ENCODE results near the gene KIAA1217. TPM values are rescaled to one million over a fixed set of nuclear protein-coding genes. Genes with fewer than 3 reads are reported as not detected.

The KIAA1217 gene
- total RNA-seq, 1 experiment from 2014 or later, result 18.6 TPM

DNA sequence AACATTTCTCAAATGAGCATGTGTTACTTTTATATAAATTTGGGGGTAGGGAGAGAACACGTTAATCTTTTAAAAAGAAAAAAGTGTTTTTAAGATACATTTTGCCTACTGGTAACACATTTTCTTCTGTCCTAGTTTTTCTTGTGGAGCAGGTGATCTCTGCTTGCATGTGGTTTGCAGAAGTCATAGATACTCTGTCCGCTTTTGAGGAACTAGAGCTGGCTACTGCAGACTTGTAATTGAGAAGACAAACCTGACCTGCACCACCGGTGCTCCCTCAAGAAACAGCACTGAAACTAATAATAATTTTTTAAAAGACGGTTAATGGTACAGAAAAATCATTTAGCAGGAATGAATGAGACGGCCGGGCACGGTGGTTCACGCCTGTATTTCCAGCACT, 243.1 kb downstream of the KIAA1217 start:
- Histone ChIP-seq H2BK15ac (ENCODE audit: low read depth, low read length) (no peak overlapping the region), H2BK120ac (ENCODE audit: low read depth, low read length, poor library complexity, severe bottlenecking) (no peak overlapping the region), H4K8ac (replicated peaks; ENCODE audit: insufficient read length, low read depth, low read length) (no peak overlapping the region), H3K14ac (ENCODE audit: insufficient read depth, low read length) (no peak overlapping the region), H3K27me3 (ENCODE audit: insufficient read depth, low read length) (no peaks in the 10 kb centered on the region), H3T11ph (ENCODE audit: low read length) (no peak overlapping the region), H3K23me2 (ENCODE audit: insufficient read length, low read depth, low read length, poor library complexity, severe bottlenecking) (no peaks in the 10 kb centered on the region), H3K79me2 (ENCODE audit: insufficient read depth, low read length) (no peaks in the 10 kb centered on the region), H4K5ac (ENCODE audit: insufficient read length, low read depth, low read length) (no peak overlapping the region), H3K18ac (ENCODE audit: insufficient read length, low read depth, low read length) (no peak overlapping the region), H3K27ac (ENCODE audit: insufficient read length, low read depth, low read length) (no peak overlapping the region), H3K9me3 (ENCODE audit: control insufficient read depth, low read depth, low read length) (no peaks in the 10 kb centered on the region), H3K4ac (ENCODE audit: low read depth, low read length) (no peak overlapping the region), H2AFZ (ENCODE audit: low read length) (no peak overlapping the region), H2AK5ac (ENCODE audit: insufficient read length, low read length) (no peak overlapping the region), H3K23ac (ENCODE audit: insufficient read length, low read depth, low read length) (no peak overlapping the region), H2BK12ac (ENCODE audit: insufficient read length, low read depth, low read length) (no peak overlapping the region), H2BK20ac (ENCODE audit: low read depth, low read length, poor library complexity, severe bottlenecking) (no peak overlapping the region), H3K79me1 (ENCODE audit: insufficient read depth, low read depth, low read length, poor library complexity, severe bottlenecking) (no peaks in the 10 kb centered on the region), H4K20me1 (ENCODE audit: control insufficient read depth, insufficient read depth, insufficient read length) (no peaks in the 10 kb centered on the region), H3K4me1 (ENCODE audit: insufficient read depth, low read length) (no peaks in the 10 kb centered on the region), H2BK5ac (ENCODE audit: insufficient read length, low read length) (no peak overlapping the region), H3K4me2 (ENCODE audit: insufficient read depth, insufficient read length, low read length) (no peak overlapping the region), H3K56ac (ENCODE audit: insufficient read length, low read depth, low read length) (no peak overlapping the region), H3K9ac (ENCODE audit: extremely low read depth, insufficient read length, low read length) (no peak overlapping the region), H4K91ac (ENCODE audit: insufficient read length, low read depth, low read length) (no peak overlapping the region)
- no peak overlapping the region for H3K27ac Mint-ChIP-seq
- H3K27me3 Mint-ChIP-seq (ENCODE audit: low read depth), result no peaks in the 10 kb centered on the region
- no peak overlapping the region for H3K4me3 Mint-ChIP-seq
- no peaks in the 10 kb centered on the region for H3K36me3 Mint-ChIP-seq (ENCODE audit: insufficient read depth in 1 of 3, low read depth in 3 of 3)
- no peak for DNase-seq
- no peaks in the 10 kb centered on the region for H3K9me3 Mint-ChIP-seq
- TF ChIP-seq, protein P1, sequence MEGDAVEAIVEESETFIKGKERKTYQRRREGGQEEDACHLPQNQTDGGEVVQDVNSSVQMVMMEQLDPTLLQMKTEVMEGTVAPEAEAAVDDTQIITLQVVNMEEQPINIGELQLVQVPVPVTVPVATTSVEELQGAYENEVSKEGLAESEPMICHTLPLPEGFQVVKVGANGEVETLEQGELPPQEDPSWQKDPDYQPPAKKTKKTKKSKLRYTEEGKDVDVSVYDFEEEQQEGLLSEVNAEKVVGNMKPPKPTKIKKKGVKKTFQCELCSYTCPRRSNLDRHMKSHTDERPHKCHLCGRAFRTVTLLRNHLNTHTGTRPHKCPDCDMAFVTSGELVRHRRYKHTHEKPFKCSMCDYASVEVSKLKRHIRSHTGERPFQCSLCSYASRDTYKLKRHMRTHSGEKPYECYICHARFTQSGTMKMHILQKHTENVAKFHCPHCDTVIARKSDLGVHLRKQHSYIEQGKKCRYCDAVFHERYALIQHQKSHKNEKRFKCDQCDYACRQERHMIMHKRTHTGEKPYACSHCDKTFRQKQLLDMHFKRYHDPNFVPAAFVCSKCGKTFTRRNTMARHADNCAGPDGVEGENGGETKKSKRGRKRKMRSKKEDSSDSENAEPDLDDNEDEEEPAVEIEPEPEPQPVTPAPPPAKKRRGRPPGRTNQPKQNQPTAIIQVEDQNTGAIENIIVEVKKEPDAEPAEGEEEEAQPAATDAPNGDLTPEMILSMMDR (conservative IDR thresholded peaks at IDR 0.05), result no peak
- no CpG with 5 or more reads among the region's 8 CpGs for WGBS (ENCODE audit: extremely low coverage, insufficient read length, low lambda C conversion rate)
- peaks cover 27 to 28% of the 10 kb centered on the region in 2 experiments for H3K4me1 Mint-ChIP-seq

All from H9 (cell line).